GM21390 (cell line): ENCODE results near the gene DAAM2.

ENCODE experiments used
- ATAC-seq: cut with Tn5 transposase; IDR thresholded peaks from one replicate; pipeline ENCODE4 v1.9.1; 2021; ENCODE audit not compliant: unreplicated experiment

DAAM2 gene

DNA sequence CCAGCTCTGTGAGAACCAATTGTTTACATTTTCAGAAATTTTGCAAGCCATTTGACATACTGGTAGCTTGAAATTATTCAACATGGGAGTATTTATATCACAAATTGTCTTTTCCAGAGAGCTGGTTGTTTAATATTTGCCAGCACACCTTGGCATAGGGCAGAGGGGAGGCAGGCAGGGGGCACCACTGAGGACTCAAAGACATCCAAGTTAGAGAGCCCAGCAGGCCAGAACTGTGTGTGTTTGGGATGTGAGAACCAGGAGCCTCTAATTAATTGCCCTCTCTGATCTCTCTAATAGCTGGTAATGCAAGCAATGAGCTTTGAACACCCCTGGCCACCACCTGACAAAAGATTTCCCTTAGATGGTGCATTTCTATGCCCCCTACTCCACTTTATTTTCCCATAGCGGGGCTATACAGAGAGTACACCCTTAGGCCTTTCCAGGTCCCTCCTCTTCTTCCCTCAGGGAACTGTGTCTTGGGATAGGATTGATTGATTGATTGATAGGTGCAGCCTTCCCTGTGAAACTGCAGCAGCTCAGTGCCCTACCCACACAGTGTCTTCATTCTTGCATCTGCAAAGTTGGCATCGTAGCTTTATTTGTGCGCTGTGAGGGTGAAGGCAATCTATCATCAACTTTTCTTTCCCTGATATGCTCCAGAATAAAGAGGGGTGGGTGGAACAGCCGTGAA, 112.9 kb downstream of the DAAM2 start:
- no peak for ATAC-seq

DNA sequence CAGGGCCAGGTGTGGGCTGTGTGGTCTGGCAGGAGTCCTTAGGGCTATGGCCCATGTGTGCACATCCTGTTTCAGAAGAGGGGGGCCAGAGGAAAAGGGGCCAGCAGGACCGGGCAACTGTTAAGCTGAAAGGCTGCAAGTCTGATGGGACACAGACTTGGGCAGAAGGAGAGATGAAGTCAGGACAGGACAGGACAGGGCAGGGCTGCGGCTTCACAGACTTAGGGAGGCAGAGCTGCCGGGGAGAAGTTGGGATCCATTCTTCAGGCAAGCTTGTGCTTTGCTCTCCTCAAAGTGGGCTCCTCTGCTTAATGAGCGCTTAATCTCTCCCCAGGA, 113.4 kb downstream of the DAAM2 start:
- ATAC-seq = no peak

DNA sequence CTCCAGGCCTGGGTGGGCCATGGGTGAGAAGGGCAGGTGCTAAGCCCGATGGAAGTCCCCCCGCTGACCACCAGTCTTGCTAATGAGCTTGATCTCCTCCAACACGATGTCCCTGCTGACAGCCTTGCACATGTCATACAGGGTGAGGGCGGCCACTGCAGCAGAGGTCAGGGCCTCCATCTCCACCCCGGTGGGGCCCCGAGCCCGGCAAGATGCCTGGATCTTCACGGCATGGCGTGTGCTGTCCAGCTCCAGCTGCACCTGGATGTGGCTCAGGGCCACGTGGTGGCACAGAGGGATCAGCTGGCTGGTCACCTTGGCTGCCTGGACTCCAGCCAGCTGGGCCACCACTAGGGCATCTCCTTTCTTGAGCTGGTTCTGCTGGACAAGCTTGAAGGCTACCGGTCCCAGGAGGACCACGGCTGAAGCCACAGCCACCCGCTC, 114.2 kb downstream of the DAAM2 start:
- no peak for ATAC-seq

DNA sequence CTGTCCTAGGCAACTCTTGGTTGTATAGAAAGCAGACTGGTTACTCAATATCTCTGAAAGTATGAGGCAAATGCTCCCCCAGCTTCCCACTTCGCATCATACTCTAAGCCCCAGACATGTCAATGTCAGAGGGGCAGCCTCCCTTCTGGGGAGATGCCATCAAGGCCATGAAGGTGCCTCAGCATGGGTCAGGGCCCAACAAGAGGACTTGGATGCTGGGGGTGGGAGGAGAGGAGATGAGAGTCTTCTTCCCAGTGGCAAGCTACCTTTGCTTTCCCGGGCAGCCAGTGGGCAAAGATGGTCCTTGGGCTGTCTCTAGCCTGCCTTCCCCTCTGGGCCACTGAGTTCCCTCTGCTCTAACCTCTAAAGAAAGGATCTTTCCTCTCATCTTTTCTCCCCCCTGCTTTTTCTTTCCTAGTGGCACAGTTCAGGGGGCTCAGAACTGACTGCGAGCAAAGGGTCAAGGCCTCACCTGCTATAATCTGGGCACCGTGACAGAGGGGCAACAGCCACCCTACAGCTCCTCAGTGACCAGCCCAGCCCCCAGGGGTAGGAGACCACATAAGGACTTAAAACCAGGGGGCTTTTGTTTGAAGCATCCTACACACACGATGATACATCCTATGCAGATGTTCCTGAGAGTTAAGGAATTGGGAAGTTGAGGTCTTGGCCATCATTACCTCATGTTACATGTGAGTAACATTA, 115.8 kb downstream of the DAAM2 start:
- ATAC-seq = no peak

- ATAC-seq = no peak
These were observed 116.8 kb downstream of the DAAM2 start for GRCh38 chr6:39908838-39909583.

- no peak for ATAC-seq
These were observed 117.5 kb downstream of the DAAM2 start for GRCh38 chr6:39909701-39910100.

GRCh38 chr6:39910164-39910563, 118.0 kb downstream of the DAAM2 start:
- no peak for ATAC-seq

- no peak for ATAC-seq
These were observed 118.6 kb downstream of the DAAM2 start for GRCh38 chr6:39910744-39911143.

DNA sequence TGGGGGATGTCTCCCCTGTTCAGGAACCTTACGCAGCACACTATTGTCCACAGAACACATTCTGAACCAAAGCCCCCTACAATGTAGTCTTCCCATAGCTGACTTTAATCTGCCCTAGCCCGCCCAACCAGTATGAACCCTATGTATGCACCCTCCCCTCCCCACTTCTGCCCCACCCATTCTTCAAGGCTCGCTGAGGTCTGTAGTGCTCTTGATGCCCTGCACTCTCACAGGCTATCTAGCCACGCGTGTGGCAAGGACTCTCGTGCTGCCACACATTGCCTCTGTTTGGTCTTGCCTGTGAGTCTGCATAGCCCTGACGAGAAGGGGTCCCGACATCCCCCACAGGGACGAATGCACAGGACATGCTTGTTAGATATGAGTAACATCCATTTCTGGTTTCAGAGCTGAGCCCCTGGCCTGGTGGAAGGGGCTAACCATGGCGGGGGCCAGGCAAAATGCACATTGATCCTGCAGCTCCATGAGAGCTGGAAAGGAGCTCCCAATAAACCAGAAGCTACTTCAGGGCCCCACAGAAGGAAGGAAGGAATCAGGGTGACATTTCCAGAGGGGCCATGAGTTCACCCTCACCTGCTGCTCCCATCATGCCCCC, 119.4 kb downstream of the DAAM2 start:
- no peak for ATAC-seq

DNA sequence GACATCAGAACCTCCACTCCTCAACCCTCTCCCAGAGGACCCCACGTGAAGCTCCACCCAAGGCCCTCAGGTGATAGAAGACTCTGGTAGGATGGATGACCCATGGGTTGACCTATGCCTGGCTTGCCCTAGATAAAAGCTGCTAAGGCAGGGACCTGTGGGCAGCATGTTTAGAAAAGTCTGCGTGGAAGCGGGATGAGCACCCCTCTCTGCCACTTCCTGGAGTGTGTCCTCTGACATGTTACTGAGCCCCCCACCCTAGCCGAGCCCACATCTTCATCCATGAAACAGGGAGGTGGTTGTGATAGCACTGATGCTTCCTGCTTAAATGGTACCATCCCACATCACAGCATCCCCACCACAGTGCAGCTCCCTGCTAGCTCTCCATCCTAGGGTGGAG, 120.3 kb downstream of the DAAM2 start:
- no peak for ATAC-seq

DNA sequence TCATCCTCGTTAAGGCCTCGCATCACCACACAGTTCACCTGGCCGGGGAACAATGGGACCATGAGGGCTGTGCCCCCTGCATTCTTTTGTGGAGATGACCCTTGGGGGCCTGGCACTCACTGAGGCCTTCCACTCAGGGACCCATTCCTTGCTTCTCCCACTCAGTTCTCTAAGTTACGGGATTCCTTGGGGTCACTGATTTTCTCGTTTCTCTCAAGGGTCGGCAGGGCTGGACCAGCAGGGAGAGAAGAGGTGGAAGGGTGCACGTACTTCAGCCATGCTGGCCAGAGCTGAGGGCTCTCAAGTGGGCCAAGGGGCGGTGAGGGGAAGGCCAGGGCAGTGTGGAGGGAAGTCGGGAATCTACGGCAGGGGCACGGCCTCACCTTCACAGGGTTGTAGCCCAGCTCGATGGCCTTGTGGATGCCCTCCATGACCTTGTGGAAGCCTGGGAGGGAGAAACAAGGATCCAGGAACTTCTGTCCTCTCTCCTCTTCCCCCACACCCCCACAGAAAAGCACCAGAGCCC, 121.3 kb downstream of the DAAM2 start:
- ATAC-seq = no peak

DNA sequence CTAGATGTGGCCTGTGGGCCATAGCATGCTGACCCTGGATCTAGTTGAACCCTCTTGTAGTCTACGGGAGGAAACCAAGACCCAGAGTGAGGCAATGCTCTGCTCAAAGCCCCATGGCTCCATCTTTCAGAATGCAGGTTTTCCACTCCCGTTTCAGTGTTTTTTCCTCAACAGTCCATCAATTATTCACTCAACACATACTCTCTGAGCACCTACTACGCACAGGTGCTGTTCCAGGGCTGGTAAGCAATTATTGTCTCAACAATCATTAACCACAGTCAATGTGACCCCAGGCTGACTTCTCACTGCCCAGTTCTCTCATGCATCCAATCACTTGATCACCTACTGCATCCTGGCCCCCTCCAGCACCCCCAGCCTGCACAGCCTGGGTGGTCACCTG, 122.1 kb downstream of the DAAM2 start:
- ATAC-seq = no peak

- ATAC-seq = no peak
These were observed 123.7 kb downstream of the DAAM2 start for GRCh38 chr6:39915866-39916265.

GRCh38 chr6:39917329-39917728, 125.2 kb downstream of the DAAM2 start:
- no peak for ATAC-seq

DNA sequence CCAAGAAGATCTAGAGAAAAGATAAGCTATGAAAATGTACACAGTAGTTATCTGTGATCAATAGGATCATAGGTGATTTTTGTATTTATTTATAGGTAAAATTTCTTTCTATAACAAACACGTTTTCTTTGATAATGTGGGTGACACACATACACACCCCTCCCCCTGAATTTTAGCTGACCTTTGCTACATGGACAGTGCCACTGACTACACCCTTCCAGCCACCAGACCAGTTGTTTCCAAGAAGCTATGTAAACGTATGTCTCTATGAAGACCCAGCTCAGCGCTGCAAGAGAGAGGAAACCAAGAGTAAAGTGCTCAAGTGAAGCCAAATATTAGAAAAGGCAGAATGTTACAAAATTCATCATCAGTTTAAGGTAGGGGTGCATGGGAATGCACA, 125.8 kb downstream of the DAAM2 start:
- no peak for ATAC-seq

GRCh38 chr6:39918831-39919230, 126.7 kb downstream of the DAAM2 start:
- no peak for ATAC-seq

- ATAC-seq = no peak
These were observed 128.0 kb downstream of the DAAM2 start for GRCh38 chr6:39920157-39920556.

DNA sequence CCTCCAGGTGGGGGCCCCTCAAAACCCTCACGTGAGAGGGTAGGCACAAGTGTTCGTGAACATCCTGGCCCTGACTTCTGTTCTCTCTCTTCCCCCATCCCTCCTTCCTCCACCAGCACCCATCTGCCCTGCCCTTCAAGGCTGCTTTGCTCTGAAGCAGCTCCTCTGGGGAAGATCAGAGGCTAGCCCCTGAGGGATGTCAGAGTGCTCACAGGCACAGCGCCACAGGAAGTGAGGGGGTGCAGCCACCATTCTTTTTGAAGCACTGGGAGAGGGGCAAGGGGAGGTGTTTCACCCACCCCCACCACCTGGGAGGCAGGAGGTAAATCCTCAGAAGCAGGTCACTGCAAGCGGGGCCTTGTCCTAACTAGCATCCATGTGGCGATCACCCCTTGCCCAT, 130.6 kb downstream of the DAAM2 start:
- no peak for ATAC-seq

DNA sequence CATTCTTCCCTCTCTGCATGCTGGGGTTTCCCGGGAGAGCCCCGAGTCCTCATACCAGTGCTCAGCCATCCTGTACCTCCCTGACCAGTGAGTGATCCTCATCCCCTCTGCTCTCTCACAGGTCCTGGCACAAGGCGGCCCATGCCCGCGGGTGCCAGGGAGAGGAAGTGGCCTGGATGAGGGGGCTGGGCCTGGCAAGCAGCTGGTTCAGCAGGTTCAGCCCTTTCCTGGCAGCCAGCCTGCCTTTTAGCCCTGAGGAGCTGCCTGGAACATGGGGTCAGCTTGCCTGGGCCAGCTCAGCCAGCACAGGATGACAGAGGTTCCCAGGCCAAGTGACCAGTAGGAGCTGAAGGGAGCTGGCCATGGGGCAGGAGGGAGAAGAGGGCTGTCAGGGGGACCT, 131.2 kb downstream of the DAAM2 start:
- ATAC-seq = no peak

- no peak for ATAC-seq
These were observed 131.7 kb downstream of the DAAM2 start for GRCh38 chr6:39923861-39924260.

DNA sequence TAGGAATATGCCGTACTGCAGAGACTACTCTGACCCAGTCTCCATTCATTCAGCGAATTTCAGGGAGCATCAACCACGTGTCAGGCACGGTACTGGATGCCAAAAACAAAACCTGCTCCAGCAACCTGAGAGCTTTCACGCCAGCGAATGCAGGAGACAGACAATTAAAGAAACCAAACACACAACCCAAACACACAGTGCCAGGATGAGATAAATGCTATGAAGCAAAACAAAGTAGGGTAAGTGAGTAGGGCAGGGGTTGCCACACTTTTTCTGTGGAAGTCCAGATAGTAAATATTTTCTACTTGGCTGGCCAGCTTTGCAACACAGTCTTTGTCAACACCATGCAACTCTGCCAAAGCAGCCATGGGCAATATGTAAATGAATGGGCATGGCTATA, 132.1 kb downstream of the DAAM2 start:
- ATAC-seq = no peak
